ENCODE measurements around the gene AFTPH.

GRCh38 chr2:64537991-64538390 is 13.9 kb downstream of the AFTPH start:
- TF ChIP-seq EZH2 (IDR thresholded peaks at IDR 0.05; ENCODE audit: borderline replicate concordance, low read depth, low read length) (no peak), CBFA2T2 (conservative IDR thresholded peaks at IDR 0.05) (no peak), SMC3 (conservative IDR thresholded peaks at IDR 0.05; ENCODE audit: insufficient read depth, low read depth, low read length) (no peak)

Measured in K562 (cell line).